GM23338 (cell line): ENCODE results near the gene CPB2. TPM values are rescaled to one million over a fixed set of nuclear protein-coding genes. Genes with fewer than 3 reads are reported as not detected.

Experiments used
- ATAC-seq: fragments of 200-7000 bp; cut with Tn5 transposase; 3 replicates; pipeline ENCODE4 v1.9.1; 2020
- DNase-seq: peaks from one replicate; pipeline ENCODE4 v3.0.0-alpha.2; 2015; ENCODE audit warnings: low spot score
- H2AFZ ChIP-seq: fragments of 200-600 bp; sonication (generic); 2 replicates; pipeline ENCODE4 v1.8.0; 2016; ENCODE audit warnings: antibody characterized with exemption, mild to moderate bottlenecking, moderate library complexity
- H3F3A ChIP-seq: fragments of 200-600 bp; sonication (generic); replicated peaks from 2 replicates; pipeline ENCODE4 v1.8.0; 2017; ENCODE audit warnings: antibody characterized with exemption, mixed run types, low read depth
- H3K27ac ChIP-seq: fragments of 200-600 bp; sonication (generic); 2 replicates; pipeline ENCODE4 v1.6.1; 2016; ENCODE audit warnings: low read depth
- H3K27me3 ChIP-seq: fragments of 200-600 bp; sonication (generic); 2 replicates; pipeline ENCODE4 v1.8.0; 2016; ENCODE audit warnings: mild to moderate bottlenecking, mixed run types, moderate library complexity; ENCODE audit not compliant: insufficient read depth
- H3K36me3 ChIP-seq: fragments of 200-600 bp; sonication (generic); 2 replicates; pipeline ENCODE4 v1.8.0; 2016; ENCODE audit warnings: mild to moderate bottlenecking; ENCODE audit not compliant: insufficient read depth
- H3K4me1 ChIP-seq: fragments of 200-600 bp; sonication (generic); 2 replicates; pipeline ENCODE4 v1.8.0; 2016; ENCODE audit warnings: mild to moderate bottlenecking, moderate library complexity; ENCODE audit not compliant: insufficient read depth
- H3K4me2 ChIP-seq: fragments of 200-600 bp; sonication (generic); 2 replicates; pipeline ENCODE4 v1.7.1; 2017; ENCODE audit warnings: mixed run types
- H3K4me3 ChIP-seq: fragments of 200-600 bp; sonication (generic); 2 replicates; pipeline ENCODE4 v1.6.1; 2016; ENCODE audit warnings: mixed run types
- H3K79me2 ChIP-seq: fragments of 200-600 bp; sonication (generic); replicated peaks from 2 replicates; pipeline ENCODE4 v1.8.0; 2017; ENCODE audit warnings: mild to moderate bottlenecking; ENCODE audit not compliant: insufficient read depth
- H3K9me2 ChIP-seq: fragments of 200-600 bp; sonication (generic); 2 replicates; pipeline ENCODE4 v1.8.0; 2017; ENCODE audit not compliant: insufficient read depth
- H4K20me1 ChIP-seq: fragments of 200-600 bp; sonication (generic); replicated peaks from 2 replicates; pipeline ENCODE4 v1.8.0; 2017; ENCODE audit warnings: mild to moderate bottlenecking; ENCODE audit not compliant: insufficient read depth
- H3K27ac Mint-ChIP-seq: 2 replicates; pipeline ENCODE4 v1.8.0; 2020; ENCODE audit warnings: inconsistent platforms, mild to moderate bottlenecking, moderate library complexity, mixed read lengths
- H3K27me3 Mint-ChIP-seq: 3 replicates; pipeline ENCODE4 v1.8.0; 2022; ENCODE audit warnings: low read depth, mild to moderate bottlenecking, moderate library complexity, mixed read lengths, inconsistent platforms; ENCODE audit not compliant: insufficient read depth, poor library complexity
- H3K36me3 Mint-ChIP-seq: 3 replicates; pipeline ENCODE4 v1.8.0; 2021; ENCODE audit warnings: low read depth, mild to moderate bottlenecking, inconsistent platforms, moderate library complexity, mixed read lengths
- H3K4me1 Mint-ChIP-seq: 3 replicates; pipeline ENCODE4 v1.8.0; 2020; ENCODE audit warnings: mild to moderate bottlenecking, inconsistent platforms, mixed read lengths
- H3K4me3 Mint-ChIP-seq: 3 replicates; pipeline ENCODE4 v1.8.0; 2021; ENCODE audit warnings: moderate library complexity, mild to moderate bottlenecking, inconsistent platforms, mixed read lengths
- H3K9me3 Mint-ChIP-seq: 3 replicates; pipeline ENCODE4 v1.8.0; 2020; ENCODE audit warnings: moderate library complexity, mild to moderate bottlenecking, inconsistent platforms, mixed read lengths
- CTCF ChIP-seq, 2 experiments: fragments of 200-600 bp in 1 of 2; sonication (generic) in 1 of 2; conservative IDR thresholded peaks; 2 replicates each; pipeline versions ENCODE4 v1.5.1 to v1.6.1; 2016 to 2017; ENCODE audit warnings: antibody characterized with exemption in 2 of 2, low read depth in 2 of 2, mild to moderate bottlenecking in 2 of 2, moderate library complexity in 1 of 2
- EZH2 ChIP-seq: fragments of 200-600 bp; sonication (generic); IDR thresholded peaks from one replicate; pipeline ENCODE4 v1.8.0; 2017; ENCODE audit warnings: antibody characterized with exemption, mild to moderate bottlenecking, low read depth; ENCODE audit not compliant: unreplicated experiment
- EZH2phosphoT487 ChIP-seq: fragments of 200-600 bp; sonication (generic); IDR thresholded peaks from one replicate; pipeline ENCODE4 v1.8.1; 2018; ENCODE audit warnings: antibody characterized with exemption; ENCODE audit not compliant: unreplicated experiment
- JUNB ChIP-seq: IDR thresholded peaks from one replicate; pipeline ENCODE4 v1.6.1; 2016; ENCODE audit warnings: antibody characterized with exemption; ENCODE audit not compliant: unreplicated experiment
- POLR2AphosphoS5 ChIP-seq: IDR thresholded peaks from 2 replicates; pipeline ENCODE4 v1.6.1; 2016; ENCODE audit warnings: antibody characterized with exemption, low read depth
- STAT1 ChIP-seq: IDR thresholded peaks from one replicate; pipeline ENCODE4 v1.6.1; 2016; ENCODE audit warnings: antibody characterized with exemption; ENCODE audit not compliant: unreplicated experiment
- ZNF114 ChIP-seq: fragments of 250-450 bp; sonication (Bioruptor Pico); IDR thresholded peaks from 2 replicates; pipeline ENCODE4 v1.5.0; 2020; ENCODE audit warnings: mild to moderate bottlenecking, moderate library complexity
- ZNF331 ChIP-seq: fragments of 250-450 bp; sonication (Bioruptor Pico); IDR thresholded peaks from 2 replicates; pipeline ENCODE4 v1.5.0; 2020; ENCODE audit warnings: low read depth, mild to moderate bottlenecking, moderate library complexity
- polyA plus RNA-seq: library from polyadenylated mRNA; unstranded; fragments of >200 nt; fragmentation: Nextera tagmentation; extraction: Ambion mirVana; gene quantifications from 2 replicates; pipeline ENCODE4 v1.2.1, GENCODE V29; 2016
- total RNA-seq: library from RNA; depleted of rRNA; stranded (reverse); fragments of >200 nt; shearing (Covaris generic); gene quantifications from 2 replicates; pipeline ENCODE4 v1.2.3, GENCODE V29; 2014
- TF ChIP-seq, protein P1 (sequence below): IDR thresholded peaks from one replicate; pipeline ENCODE4 v1.6.1; 2018; ENCODE audit warnings: antibody characterized with exemption; ENCODE audit not compliant: unreplicated experiment

CPB2 gene
- total and polyA plus RNA-seq, 2 experiments from 2014 or later: 0.47 TPM; not detected in 1

- H3K4me1 ChIP-seq: no peaks in the 10 kb centered on the region
- Mint-ChIP-seq H3K9me3 (no peaks in the 10 kb centered on the region), H3K27ac (no peak overlapping the region), H3K4me3 (no peak overlapping the region), H3K4me1 (peaks cover 7% of the 10 kb centered on the region; the same call in 2 of the 3 replicates), H3K27me3 (no peaks in the 10 kb centered on the region), H3K36me3 (no peaks in the 10 kb centered on the region)
- H3F3A ChIP-seq: no peaks in the 10 kb centered on the region
- no peaks in the 10 kb centered on the region for H3K79me2 ChIP-seq
- no peaks in the 10 kb centered on the region for H3K36me3 ChIP-seq
- H3K27me3 ChIP-seq: no peaks in the 10 kb centered on the region
- 0 out of 2 replicates have a peak, but pooled peaks cover 3% of the 10 kb centered on the region for H3K9me2 ChIP-seq
- no peak overlapping the region for H3K4me2 ChIP-seq
- ATAC-seq (peak; percentile 39; the same call in 2 of the 3 replicates), DNase-seq (no peak)
- H3K4me3 ChIP-seq: no peak overlapping the region
- no peak overlapping the region for H3K27ac ChIP-seq
- TF ChIP-seq EZH2: no peak
- TF ChIP-seq EZH2phosphoT487: no peak
- TF ChIP-seq ZNF331 (CRISPR knock-in tag): no peak
- no peak for TF ChIP-seq POLR2AphosphoS5
- H2AFZ ChIP-seq: peak overlapping the region; percentile 97; the same call in 1 of the 2 replicates
- no peaks in the 10 kb centered on the region for H4K20me1 ChIP-seq
Observed at GRCh38 chr13:46101002-46101401, 3.8 kb downstream of the CPB2 start.

DNA sequence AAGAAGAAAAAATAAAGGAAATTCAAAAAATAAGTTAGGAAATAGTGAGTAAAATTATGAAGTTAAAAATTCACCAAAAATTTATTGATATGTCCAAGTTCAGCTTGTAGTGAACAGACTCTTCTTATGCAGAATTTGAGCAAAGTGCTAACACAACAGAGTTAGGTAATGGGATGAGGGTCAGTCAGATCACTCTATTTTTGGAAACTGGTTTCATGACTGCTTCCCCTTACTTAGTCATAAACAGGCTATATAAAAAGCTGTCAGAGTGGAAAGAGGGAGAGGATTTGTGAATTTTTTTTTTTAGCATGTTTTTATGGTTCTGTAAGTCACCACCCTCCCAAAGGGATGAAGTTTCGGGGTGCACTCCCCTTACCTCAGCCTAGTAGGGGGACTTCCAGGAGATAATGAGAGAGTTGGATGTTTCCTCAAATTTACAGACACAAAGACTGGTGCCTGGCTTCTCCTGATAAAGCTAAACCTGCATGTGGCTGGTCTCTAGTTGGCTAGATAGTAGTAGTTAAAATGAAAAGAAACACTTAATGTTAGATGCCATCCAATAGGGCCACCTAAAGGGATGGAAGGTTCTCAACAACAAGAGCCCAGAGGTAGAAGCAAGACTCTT lies 4.5 kb downstream of the CPB2 start:
- peaks cover 3% of the 10 kb centered on the region for H3K27me3 Mint-ChIP-seq
- Histone ChIP-seq H3F3A (no peaks in the 10 kb centered on the region), H3K4me1 (no peaks in the 10 kb centered on the region), H3K4me2 (no peak overlapping the region), H4K20me1 (no peaks in the 10 kb centered on the region), H3K27ac (no peak overlapping the region), H3K9me2 (0 out of 2 replicates have a peak, but pooled peaks cover 3% of the 10 kb centered on the region), H2AFZ (peak overlapping the region; percentile 97), H3K36me3 (no peaks in the 10 kb centered on the region), H3K27me3 (no peaks in the 10 kb centered on the region), H3K79me2 (no peaks in the 10 kb centered on the region), H3K4me3 (no peak overlapping the region)
- H3K4me3 Mint-ChIP-seq: no peak overlapping the region
- peaks cover 7% of the 10 kb centered on the region; the same call in 2 of the 3 replicates for H3K4me1 Mint-ChIP-seq
- H3K27ac Mint-ChIP-seq: no peak overlapping the region
- ATAC-seq (no peak), DNase-seq (no peak)
- H3K36me3 Mint-ChIP-seq: no peaks in the 10 kb centered on the region
- no peaks in the 10 kb centered on the region for H3K9me3 Mint-ChIP-seq
- no peak for TF ChIP-seq ZNF331 (CRISPR knock-in tag)
- TF ChIP-seq STAT1: no peak
- no peak for TF ChIP-seq EZH2
- TF ChIP-seq JUNB: no peak
- TF ChIP-seq POLR2AphosphoS5: no peak
- TF ChIP-seq, protein P1, sequence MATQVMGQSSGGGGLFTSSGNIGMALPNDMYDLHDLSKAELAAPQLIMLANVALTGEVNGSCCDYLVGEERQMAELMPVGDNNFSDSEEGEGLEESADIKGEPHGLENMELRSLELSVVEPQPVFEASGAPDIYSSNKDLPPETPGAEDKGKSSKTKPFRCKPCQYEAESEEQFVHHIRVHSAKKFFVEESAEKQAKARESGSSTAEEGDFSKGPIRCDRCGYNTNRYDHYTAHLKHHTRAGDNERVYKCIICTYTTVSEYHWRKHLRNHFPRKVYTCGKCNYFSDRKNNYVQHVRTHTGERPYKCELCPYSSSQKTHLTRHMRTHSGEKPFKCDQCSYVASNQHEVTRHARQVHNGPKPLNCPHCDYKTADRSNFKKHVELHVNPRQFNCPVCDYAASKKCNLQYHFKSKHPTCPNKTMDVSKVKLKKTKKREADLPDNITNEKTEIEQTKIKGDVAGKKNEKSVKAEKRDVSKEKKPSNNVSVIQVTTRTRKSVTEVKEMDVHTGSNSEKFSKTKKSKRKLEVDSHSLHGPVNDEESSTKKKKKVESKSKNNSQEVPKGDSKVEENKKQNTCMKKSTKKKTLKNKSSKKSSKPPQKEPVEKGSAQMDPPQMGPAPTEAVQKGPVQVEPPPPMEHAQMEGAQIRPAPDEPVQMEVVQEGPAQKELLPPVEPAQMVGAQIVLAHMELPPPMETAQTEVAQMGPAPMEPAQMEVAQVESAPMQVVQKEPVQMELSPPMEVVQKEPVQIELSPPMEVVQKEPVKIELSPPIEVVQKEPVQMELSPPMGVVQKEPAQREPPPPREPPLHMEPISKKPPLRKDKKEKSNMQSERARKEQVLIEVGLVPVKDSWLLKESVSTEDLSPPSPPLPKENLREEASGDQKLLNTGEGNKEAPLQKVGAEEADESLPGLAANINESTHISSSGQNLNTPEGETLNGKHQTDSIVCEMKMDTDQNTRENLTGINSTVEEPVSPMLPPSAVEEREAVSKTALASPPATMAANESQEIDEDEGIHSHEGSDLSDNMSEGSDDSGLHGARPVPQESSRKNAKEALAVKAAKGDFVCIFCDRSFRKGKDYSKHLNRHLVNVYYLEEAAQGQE: no peak
- no peak for TF ChIP-seq CTCF (conservative IDR thresholded peaks at IDR 0.05; ENCODE audit: low read depth in 2 of 2)
- TF ChIP-seq ZNF114 (CRISPR knock-in tag): no peak
